GM21529 (cell line): ENCODE results near the gene TRAPPC12.
"Not testable (repeated sequence)": the region's sequence is repeated elsewhere in the genome, so short reads cannot be mapped to it uniquely, and the experiment has no call there.

Experiments used
- ATAC-seq: cut with Tn5 transposase; IDR thresholded peaks from one replicate; pipeline ENCODE4 v1.9.1; 2021; ENCODE audit not compliant: unreplicated experiment

The TRAPPC12 gene

GRCh38 chr2:3498783-3499394, 119.4 kb downstream of the TRAPPC12 start:
- no peak for ATAC-seq

DNA sequence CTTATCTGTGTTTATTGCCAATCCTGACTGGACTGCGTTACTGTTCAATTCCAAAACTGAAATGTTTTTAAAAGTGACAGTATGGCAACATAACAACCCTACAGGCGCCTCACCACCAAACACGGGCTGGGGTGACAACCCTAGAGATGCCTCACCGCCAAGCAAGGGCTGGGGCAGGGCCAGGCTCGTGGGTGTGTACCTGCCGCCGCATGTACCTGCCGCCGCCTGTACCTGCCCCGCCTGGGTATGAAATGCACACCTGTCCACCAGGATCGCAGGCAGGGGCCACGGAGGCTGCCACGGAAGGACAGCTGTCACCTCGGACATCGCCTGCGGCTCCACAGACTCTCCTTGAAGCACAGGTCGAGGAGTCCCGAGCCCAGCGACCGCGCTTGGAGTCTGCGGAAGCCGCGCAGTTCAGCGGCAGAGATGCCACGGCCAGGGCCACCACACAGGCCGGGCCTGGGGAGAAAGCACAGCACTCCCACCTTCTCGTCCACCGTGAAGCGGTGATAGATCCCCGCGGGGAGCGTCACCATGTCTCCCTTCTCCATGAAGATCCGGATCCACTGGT, 120.9 kb downstream of the TRAPPC12 start:
- ATAC-seq: no peak

GRCh38 chr2:3503046-3503445, 123.6 kb downstream of the TRAPPC12 start:
- ATAC-seq: no peak

DNA sequence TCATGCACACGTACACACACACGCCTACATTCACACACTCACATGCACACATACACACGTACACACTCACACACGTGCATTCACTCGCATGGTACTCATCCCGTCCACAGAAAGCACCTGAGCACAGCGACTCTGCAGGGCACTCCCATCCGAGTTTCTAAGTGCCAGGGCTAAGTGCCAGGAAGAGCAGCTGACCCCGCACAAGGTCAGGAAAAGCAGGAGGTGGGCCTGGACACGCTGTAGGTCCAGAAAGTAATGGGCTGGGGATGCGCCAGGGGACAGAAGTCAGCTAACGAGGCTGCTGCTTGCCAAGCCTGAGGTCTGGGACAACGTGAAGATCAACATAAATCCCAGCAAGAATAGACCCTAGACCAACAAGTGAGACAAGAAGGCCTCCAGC, 124.0 kb downstream of the TRAPPC12 start:
- no peak for ATAC-seq

DNA sequence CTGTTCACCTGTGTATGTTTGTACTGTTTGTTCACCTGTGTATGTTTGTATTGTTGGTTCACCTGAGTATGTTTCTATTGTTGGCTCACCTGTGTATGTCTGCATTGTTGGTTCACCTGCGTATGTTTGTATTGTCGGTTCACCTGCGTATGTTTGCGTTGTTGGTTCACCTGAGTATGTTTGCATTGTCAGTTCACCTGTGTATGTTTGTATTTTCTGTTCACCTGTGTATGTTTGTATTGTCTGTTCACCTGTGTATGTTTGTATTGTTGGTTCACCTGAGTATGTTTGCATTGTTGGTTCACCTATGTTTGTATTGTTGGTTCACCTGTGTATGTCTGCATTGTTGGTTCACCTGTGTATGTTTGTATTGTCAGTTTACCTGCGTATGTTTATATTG, 125.2 kb downstream of the TRAPPC12 start:
- no peak for ATAC-seq

- no peak for ATAC-seq
Measured at GRCh38 chr2:3505771-3506170, 126.3 kb downstream of the TRAPPC12 start.

DNA sequence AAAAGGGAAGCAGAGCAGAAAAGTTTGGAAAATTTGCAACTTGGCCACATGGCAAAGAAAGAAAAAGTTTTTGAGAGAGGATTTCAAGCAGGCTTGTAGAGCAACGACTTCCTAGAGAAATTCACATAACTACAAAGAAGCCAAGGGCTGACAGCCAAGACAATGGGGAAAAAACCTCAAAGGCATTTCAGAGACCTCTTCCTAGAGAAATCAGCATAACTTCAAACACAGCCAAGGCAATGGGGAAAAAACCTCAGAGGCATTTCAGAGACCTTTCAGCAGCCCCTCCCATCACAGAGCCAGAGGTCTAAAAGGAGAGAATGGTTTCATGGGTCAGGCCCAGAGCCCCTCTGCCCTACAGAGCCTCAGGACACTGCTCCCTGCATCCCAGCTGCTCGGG, 132.6 kb downstream of the TRAPPC12 start:
- ATAC-seq: no peak

DNA sequence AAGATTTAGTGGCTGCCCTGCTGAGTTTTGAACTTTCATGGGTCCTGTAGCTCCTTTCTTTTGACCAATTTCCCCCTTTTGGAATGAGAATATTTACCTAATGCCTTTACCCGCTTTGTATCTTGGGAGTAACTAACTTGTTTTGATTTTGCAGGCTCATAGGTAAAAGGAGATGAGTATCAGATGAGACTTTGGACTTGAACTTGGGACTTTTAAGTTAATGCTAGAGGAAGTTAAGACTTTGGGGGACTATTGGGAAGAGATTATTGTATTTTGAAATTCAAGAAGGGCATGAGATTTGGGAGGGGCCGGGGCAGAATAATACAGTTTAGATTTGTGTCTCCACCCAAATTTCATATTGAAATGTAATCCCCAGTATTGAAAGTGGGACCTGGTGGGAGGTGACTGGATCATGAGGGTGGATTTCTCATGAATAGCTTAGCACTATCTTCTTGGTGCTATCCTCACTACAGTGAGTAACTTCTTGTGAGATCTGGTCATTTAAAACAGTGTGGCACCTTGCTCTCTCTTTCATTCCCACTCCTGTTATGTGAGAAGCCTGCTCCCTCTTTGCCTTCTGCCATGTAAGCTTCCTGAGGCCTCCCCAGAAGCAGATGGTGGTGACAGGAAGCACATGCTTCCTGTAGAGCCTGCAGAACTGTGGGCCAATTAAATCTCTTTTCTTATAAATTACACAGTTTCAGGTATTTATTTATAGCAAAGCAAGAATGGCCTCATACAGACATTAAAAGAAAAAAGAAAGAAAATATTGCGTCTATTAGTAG, 133.7 kb downstream of the TRAPPC12 start:
- no peak for ATAC-seq

DNA sequence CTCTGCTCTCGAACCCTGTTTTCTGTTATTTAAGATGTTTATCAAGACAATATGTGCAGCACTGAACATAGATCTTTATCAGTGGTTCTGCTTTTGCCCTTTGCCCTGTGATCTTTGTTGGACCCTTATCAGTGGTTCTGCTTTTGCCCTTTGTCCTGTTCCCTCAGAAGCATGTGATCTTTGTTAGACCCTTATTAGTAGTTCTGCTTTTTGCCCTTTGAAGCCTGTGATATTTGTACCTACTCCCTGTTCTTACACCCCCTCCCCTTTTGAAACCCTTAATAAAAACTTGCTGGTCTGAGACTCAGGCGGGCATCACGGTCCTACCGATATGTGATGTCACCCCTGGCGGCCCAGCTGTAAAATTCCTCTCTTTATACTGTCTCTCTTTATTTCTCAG, 135.9 kb downstream of the TRAPPC12 start:
- not testable (repeated sequence) for ATAC-seq

DNA sequence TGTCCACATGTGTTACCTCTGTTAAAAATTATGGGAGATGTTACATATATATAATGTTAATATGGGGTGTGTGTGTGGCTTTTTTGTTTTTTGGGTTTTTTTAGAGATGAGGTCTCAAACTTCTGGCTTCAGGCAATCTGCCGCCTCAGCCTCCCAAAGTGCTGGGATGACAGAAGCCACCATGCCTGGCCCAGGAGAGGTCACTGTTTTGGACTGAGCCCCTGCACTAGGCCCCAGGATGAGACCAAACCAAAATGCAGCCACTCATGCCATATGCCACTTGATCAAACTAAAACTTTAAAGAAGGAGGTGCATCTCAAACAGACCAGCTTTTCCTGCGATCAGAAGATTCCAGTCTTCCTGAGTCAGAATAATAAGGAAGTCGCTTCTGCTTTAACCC, 137.3 kb downstream of the TRAPPC12 start:
- no peak for ATAC-seq

- ATAC-seq: no peak
Measured at GRCh38 chr2:3517948-3518495, 138.5 kb downstream of the TRAPPC12 start.

DNA sequence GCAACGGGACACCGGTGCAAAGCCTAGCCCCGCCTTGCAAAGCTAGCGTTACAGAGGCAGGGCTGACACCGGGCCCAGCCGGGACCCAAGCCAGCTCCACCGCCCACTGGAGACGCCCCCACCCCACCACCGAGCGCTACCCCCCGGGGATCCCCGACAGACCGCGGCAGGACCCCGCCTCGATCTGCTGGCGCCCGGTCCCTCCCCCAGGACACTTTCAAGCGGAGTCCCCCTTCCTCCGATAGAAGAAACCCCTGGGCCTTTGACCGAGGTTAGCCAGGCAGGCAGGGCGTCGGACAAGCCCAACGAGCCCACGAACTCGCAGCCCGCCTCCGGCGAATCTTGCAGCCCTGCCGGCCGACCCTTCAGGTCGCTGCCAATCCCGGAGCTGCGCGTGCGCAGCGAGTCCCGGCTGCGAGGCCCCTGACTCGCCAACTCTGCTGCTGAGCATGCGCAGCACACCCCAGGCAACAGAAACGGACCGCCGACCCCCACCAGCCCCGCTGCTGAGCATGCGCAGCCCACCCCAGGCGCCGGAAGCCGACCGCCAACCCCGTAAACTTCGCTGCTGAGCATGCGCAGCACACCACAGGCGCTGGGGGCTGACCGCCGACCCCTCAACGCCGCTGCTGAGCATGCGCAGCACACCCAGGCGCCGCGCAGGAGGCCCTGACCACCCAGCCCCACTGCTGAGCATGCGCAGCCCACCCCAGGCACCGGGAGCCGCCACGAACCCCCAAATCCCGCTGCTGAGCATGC, 139.2 kb downstream of the TRAPPC12 start:
- ATAC-seq: peak; percentile 80

- ATAC-seq: peak; percentile 64
Measured at GRCh38 chr2:3519255-3520205, 140.0 kb downstream of the TRAPPC12 start, which contains the start of gene ADI1. TSS of gene ADI1 (minus strand) at chr2:3519531. CDS start at chr2:3519487, 44 bp downstream.

DNA sequence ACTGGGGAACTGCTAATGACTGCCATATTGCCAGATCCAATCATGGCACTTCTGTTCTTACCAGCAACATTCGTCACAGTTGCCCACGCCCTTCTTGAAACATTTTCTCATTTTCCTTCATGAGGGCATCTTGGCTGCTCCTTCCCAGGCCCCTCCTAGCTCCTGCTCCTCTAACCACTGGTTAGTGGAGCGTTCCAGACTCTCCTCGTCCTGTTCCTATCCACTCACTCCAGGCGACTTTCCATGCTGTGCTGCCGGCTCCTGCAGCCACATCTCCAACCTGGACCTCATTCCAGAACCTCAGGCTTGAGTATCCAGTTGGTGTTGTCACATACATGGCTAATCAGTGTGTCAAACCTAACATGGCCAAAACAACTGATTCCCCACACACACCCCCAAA, 141.1 kb downstream of the TRAPPC12 start:
- no peak for ATAC-seq

DNA sequence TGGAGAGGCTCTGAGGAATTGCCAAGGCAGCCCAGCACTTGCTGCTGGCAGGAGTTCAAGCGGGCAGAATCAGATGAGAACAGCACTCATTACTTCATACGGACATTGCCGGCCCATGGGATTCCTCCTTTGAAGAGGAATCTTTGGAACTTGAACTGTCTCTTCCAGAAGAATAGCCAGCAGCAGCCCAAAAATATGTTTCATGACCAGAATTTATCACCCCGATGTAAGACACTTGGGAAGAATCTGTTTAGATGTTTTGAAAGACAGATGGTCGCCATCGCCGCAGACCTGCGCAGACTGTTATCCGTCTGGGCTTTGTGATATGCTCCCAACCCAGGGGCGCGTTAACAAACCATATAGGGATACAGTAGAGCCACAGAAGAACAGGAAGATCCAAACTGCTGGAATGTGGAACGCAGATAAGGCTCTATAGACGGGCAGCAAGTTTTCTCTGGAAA, 143.5 kb downstream of the TRAPPC12 start:
- no peak for ATAC-seq

- no peak for ATAC-seq
Measured at GRCh38 chr2:3523551-3524041, 144.1 kb downstream of the TRAPPC12 start.

DNA sequence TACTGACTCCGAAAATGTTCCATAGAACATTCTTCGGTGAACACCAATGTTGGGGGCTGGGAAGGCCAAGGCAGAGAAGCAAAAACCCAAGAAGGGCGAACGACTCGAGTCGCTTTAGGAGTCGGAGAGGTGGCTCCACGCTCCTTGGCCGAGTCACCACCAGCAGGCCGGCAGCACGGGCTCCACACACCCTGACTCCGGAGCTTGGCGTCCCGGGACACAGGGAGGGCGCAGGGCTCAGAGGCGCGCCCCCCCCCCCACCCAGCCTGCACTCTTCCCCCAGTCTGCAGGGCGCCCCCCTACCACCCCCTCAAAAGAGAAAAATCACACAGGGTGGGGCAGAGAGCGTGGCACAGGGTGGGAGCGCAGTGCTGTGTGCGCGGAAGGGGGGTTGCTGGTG, 147.4 kb downstream of the TRAPPC12 start:
- ATAC-seq: no peak

DNA sequence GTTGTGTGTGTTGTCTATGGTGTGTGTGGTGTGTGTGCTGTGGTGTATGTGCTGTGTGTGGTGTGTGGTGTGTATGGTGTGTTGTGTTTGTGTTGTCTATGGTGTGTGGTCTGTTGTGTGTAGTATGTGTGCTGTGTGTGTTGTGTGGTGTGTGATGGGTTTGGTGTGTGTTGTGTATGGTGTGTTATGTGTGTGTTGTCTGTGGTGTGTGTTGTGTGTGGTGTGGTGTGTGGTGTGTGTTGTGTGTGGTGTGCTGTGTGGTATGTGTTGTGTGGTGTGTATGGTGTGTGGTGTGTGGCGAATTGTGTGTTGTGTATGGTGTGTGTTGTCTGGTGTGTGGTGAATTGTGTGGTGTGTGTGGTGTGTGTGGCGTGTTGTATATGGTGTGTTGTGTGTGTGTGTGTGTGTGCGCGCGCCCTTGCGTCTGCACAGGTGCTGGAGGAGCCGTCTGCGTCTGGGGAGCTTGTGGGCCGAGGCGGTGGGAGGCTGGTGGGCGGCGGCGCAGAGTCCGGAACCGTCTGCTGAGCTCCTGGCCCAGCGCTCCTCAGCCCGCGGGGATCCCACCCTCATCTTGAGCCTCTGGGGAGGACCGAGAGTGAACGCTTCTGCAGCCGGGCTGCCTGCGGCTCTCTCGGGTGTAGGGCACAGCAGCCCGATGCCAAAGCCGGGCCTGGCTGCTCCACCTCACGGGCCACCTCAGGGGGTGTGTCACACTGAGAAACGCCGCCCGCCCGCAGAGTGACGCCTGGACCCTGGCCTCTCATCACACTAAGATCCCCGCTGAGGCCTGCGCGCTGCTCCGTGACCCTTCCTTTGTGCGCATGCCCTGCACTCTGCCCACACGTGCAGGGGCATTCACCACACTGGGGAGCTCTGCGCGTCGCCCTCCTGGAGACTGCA, 148.6 kb downstream of the TRAPPC12 start:
- ATAC-seq: no peak
